ENCODE data around the gene WWC2.

- TF ChIP-seq POLR2A (IDR thresholded peaks at IDR 0.05) (no peak), CTCF (IDR thresholded peaks at IDR 0.05) (no peak), EP300 (IDR thresholded peaks at IDR 0.05; ENCODE audit: low read depth) (no peak)
Observed at GRCh38 chr4:183107891-183108459, 8.9 kb downstream of the WWC2 start.
